Measurements from ENCODE around the gene LSMEM2.
A peak's percentile ranks its signal among the peaks of the same experiment; 100 is the strongest.
"Not testable (repeated sequence)": the region's sequence is repeated elsewhere in the genome, so short reads cannot be mapped to it uniquely, and the experiment has no call there.

Gene LSMEM2

GRCh38 chr3:50266017-50266416, 12.9 kb upstream of the LSMEM2 start:
- DNase-seq = no peak

- no peak for DNase-seq
Observed at GRCh38 chr3:50266836-50267235, 12.1 kb upstream of the LSMEM2 start.

- no peak for DNase-seq
Observed at GRCh38 chr3:50267280-50267913, 11.5 kb upstream of the LSMEM2 start.

- no peak for DNase-seq
Observed at GRCh38 chr3:50268276-50268675, 10.6 kb upstream of the LSMEM2 start.

GRCh38 chr3:50268703-50269451, 10.0 kb upstream of the LSMEM2 start, which contains the start of gene SEMA3B:
Gene SEMA3B (plus strand): TSS chr3:50269147. CDS start chr3:50269241, 94 bp downstream.
- no peak for DNase-seq

- DNase-seq = no peak
Observed at GRCh38 chr3:50269460-50269859, 9.4 kb upstream of the LSMEM2 start.

- no peak for DNase-seq
Observed at GRCh38 chr3:50269977-50270413, 8.9 kb upstream of the LSMEM2 start.

- no peak for DNase-seq
Observed at GRCh38 chr3:50270422-50271224, 8.3 kb upstream of the LSMEM2 start.

GRCh38 chr3:50271314-50271936, 7.5 kb upstream of the LSMEM2 start:
- no peak for DNase-seq

- DNase-seq = not testable (repeated sequence)
Observed at GRCh38 chr3:50272538-50272910, 6.4 kb upstream of the LSMEM2 start.

- DNase-seq = peak; percentile 70 to 84 (median 78)
Observed at GRCh38 chr3:50272911-50273688, 5.8 kb upstream of the LSMEM2 start.

GRCh38 chr3:50273689-50274065, 5.2 kb upstream of the LSMEM2 start:
- no peak for DNase-seq

- DNase-seq = peak; percentile 35 to 72 (median 63)
Observed at GRCh38 chr3:50274371-50275104, 4.3 kb upstream of the LSMEM2 start.

GRCh38 chr3:50275141-50275995, 3.5 kb upstream of the LSMEM2 start:
- no peak for DNase-seq

GRCh38 chr3:50275996-50276761, 2.7 kb upstream of the LSMEM2 start:
- peak in 1 of 5 donors; percentile 46 for DNase-seq

GRCh38 chr3:50276762-50277101, 2.2 kb upstream of the LSMEM2 start:
- no peak for DNase-seq

- DNase-seq = no peak
Observed at GRCh38 chr3:50278123-50278879, 586 bp upstream of the LSMEM2 start.

- no peak for DNase-seq
Observed at GRCh38 chr3:50279255-50280016, 549 bp downstream of the LSMEM2 start.
